Superior temporal gyrus (tissue), 1 donor: ENCODE measurements around the gene MED27.
"Not testable (repeated sequence)": the region's sequence is repeated elsewhere in the genome, so short reads cannot be mapped to it uniquely, and the experiment has no call there.

ENCODE experiments used
- DNase-seq: peaks from one replicate; pipeline ENCODE4 v3.0.0-alpha.2; 2016; ENCODE audit errors: extremely low spot score

The MED27 gene

DNA sequence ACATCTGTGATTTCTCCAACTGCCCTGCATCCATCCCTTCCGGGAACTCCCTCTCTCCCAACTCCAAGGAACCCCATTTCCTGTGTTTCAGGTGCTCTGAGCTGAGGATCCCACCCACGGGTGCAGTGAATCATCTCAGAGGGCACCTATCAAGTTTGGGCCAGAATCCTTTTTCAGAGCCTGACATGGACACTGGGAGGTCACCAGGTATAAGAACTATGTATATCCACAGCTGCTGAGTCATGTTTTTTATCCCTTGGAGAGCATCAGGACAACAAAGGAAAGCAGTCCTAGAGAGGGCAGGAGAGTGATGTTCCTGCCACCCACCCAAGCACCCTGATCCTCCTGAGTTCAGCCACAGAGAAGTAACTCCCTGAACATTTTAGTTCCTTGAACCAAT, 3.8 kb downstream of the MED27 start:
- no peak for DNase-seq

DNA sequence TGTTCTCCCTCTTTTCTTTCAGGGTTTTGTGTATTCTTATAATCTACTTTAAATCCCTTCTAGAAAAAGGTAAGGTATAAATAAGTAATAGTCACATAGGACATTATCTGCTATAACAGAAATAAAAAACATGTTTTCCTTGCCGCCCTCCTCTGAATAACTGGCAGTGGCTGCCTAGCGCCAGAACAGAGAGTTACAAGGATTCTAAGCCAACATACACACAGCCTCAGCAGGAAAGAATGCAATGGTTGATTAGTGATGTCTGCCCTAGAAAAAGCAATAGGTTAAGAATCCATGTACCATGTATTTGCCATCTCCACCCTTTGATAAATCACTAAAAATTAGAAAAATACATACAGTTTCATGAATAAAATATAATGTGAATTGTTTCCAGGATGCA, 4.9 kb downstream of the MED27 start:
- no peak for DNase-seq

DNA sequence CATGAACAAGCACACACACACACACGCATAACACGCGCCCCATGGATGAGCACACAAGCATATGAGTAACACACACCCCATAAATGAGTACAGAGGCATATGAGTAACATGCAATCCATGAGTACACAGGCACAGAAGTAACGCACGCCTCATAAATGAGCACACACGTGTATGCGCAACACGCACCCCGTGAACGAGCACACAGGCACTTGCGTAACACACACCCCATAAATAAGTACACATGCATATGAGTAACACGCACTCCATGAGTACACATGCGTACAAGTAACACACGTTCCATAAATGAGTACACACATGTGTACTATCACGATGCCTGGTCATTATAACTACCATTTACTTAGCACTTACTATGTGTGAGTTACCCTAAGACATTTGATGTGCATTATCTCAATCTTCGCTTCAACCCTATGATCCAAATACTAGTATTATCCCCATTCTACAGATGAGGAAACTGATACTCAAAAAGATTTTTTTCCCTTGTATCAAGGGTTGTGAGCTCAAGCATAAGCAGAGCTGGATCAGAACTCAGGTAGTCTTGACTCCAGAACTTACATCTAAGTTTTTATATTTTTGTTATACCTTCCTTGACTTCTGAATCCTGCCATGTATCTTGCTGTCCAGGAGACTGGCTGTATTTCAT, 7.7 kb downstream of the MED27 start:
- no peak for DNase-seq

DNA sequence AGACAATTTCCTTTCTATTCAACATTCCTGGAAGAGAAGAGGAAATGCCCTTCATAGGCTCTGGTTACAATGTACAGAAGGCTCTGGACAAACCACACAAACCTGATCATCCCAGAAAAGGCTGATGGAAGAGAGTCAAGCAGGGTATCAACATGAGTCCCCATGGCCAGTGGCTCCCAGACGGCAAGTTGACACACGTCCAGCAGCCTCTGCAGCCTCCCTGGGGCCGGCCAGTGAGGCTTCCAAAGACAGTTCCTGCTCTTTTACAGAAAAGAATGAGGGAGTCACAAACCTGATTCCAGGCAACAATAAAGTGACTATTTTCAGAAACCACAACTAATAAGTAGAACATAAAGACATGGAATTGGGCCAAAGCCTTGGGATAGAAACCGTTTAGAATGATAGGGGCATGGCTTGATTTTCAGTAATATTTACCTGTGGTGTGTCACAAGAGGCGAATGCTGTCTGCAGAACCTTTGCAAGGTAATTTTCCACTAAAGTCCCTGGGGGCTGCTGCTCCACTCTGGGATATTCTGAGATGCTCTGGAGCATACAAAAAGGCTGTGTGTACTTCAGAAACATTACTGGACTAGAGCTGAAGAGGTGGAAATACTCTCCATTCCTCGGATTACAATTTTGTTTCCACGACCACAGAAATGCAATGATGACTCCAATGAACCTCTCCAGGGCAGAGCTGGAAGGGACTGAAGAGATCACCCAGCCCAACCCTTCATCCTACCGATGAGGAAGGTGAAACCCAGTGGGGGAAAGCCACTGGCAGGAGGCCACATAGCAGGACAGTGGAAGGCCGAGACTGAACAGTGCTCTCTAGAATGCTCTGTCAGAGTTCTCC, 10.4 kb downstream of the MED27 start:
- DNase-seq = no peak

DNA sequence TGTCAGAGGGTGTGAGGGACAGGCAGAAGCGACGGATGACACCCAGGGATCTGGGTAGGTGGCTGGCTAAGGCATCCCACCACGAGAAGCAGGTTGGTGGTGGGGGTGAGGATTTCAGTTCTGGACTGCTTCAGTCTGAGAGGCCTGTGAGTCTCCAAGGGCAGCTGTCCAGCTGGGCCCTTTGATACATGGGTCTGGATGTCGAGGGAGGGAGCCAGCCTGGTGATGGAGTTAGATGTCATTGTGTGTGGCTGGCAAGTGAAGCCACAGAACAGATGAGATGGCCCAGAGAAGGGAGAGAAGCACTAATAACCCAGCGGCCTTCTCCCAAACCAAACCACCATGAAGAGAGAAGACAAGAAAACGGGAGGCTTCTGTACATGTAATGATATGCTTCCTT, 11.1 kb downstream of the MED27 start:
- peak; percentile 88 for DNase-seq

DNA sequence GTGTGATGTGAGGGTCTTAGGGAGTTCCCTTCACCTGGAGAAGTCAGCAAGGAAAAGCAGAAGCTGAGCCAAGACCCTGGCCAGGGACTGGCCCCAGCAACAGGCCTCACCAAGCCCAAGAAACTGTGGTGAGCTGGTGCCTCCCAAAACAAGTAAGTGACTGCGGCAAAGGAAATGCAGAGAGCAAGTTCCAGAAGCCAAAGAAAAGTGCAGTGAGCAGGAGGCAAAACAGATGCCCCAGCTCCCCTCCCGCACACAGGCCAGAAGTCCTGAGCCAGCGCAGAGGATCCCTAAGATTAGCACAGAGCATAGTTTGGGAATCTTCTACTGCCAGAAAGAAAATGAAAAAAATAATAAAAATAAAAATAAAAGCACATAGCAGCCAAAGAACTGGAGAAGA, 13.2 kb downstream of the MED27 start:
- no peak for DNase-seq

DNA sequence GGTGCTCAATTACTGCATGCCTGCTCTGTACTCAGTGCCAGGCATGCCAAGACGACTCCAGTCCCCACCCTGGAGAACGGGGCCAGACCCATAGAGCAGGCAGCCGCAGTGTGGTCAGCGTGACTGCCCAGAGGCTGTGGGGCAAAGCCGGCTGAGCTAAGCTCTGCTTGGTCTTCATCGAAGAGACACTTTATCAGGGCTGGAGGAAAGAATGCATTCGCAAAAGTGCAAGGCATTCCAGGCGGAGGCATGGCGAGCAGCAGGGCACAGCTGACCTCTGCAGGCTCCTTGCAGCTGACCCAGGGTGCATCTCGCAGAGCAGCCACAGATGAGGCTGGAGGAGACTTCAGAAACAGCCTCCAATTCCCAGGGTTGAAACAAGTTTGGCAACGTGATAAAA, 13.6 kb downstream of the MED27 start:
- no peak for DNase-seq

DNA sequence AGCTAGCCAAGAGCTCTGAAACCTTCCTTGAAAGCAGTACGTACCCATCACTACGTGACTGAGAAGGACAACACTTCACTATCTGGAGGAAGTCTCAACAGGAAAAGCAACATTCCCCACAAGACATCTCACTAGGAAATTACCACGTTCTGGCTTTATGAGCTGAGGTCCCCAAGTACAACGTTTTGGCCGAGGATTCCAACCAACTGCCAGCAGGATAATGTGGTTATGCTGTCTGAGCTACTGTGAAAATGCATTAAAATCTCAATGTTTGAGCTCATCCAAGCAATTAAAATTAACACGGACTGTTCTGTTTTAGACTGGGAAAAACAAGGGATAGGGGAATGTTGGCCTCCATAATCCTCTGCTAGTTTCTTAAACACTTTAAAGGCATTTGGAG, 16.4 kb downstream of the MED27 start:
- DNase-seq = peak; percentile 41

DNA sequence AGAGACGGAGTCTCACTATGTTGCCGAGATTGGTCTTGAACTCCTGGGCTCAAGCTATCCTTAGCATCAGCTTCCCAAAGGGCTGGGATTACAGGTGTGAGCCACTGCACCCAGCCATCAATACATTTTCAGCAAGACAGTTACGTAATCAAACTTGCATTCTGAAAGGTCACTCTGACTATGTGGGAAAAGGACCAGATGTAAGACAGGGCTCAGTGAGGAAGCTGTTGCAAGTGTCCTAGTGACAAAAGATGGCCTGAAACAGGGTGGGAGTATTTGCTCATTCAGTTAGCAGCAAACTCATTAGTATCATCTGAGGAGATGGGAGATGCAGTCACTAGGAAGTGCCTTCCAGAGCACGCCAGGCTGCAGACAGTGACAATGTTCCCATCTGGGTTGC, 16.9 kb downstream of the MED27 start:
- no peak for DNase-seq

DNA sequence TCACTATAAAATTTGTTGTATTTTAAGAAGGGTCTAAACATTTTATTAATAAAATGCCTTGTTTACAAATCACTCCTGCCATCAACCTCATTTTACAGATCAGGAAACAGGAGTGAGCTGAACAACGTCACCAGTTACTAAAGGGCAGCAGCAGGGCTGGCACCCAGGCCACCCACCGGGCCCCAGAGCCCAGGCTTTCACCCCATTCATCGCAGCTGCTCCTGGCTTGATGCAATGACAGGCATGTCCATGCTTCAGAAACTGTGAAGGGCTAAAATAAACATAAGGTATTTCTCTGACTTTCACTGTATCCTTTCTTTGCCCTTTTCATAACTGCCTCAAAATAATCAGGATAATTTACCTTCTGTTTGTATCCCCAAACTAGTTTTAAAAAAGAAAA, 18.1 kb downstream of the MED27 start:
- DNase-seq = no peak

DNA sequence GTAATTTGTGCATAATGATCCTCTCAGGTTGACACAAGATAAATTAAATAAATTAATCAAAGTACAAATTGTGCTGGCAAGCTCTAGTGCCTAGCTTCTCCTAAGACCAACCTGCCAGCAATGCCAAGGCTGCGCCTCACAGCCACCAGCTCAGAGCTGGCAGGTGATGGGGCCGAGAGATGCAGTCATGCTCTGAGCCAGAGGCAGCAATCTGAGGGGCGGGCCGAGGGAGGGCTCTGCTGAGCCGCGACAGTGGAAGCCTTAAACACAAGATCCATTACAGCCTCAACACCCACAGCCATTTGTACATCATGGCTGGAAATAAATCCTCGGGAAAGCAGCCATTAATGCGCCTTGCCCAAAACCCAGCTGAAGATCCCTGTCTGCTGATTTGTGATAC, 20.3 kb downstream of the MED27 start:
- no peak for DNase-seq

DNA sequence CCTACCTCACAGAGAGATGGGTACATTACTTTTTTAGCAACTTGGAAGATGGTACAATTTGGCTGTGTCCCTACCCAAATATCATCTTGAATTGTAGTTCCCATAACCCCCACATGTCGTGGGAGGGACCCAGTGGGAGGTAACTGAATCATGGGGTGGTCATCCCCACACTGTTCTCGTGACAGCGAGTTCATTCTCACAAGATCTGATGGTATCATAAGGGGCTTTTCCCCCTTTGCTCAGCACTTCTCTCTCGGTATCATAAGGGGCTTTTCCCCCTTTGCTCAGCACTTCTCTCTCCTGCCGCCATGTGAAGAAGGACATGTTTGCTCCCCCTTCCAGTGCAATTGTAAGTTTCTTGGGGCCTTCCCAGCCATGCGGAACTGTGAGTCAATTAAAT, 21.4 kb downstream of the MED27 start:
- not testable (repeated sequence) for DNase-seq

DNA sequence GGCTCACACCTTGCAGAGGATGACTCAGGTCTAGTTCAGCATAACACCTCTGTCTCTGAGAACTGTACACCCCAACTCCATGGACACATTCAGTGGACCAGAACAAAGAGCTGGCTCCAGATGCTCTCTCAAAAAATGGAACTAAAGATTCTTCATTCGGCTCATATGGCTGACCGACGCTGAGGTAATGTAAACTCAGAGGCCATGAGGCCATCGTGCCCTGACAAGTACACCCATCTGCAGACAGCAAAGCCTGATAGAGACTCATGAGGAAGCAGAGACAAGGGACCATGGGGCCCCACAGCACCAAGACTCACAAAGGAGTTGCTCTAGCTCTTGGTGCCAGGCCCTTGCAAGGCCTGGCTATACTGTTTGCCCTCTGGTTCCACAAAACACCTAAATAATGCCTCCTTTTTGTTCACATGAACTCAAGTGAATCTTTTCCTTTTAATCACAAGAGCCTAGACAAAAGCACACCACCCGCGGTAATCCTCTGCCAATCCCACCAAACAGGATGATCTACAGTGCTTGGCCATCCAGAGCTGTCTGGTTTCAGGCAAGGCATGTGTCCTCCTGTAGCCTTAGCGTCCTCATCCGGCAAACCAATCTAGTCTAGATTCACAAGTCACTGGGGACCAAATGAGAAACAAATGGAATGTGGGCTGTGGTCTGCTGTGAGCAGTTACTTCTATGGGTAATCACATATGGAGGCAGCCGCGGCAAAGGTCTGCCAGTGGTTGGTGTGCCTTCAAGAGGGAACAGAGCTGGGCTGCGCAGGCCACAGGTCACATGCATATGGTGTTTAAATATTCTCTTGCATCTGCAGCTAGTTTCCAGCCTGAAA, 22.7 kb downstream of the MED27 start:
- no peak for DNase-seq

DNA sequence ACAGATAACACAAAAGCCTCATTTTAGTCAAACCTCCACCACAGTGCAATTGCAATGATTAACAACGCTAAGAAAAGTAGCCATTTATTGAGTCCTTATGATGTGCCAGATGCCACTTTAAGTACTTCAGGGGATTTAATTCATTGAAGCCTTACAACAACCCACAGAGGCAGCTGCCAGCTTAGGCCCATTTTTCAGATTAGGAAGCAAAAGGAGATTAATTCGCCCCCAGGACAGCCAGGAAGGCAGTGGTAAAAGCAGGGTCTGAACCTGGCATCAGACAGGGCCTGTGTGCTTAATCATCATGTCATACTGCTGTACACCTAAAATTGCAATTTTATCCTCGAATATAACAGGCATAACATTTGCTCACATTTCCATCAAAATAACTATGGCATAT, 23.9 kb downstream of the MED27 start:
- DNase-seq = no peak

DNA sequence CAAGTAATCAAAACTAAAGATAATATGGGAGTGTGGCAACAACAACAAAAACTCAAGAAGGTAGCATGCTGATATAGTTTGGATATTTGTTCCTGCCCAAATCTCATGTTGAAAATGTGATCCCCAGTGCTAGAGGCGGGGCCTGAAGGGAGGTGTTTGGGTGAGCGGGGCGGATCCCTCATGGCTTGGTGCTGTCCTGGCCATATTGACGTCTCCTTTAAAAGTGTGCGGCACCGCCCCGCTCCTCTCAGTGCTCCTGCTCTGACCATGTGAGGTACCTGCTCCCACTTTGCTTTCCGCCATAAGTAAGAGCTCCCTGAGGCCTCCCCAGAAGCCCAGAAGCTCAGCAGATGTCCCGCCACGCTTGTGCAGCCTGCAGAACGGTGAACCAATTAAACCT, 25.6 kb downstream of the MED27 start:
- no peak for DNase-seq

DNA sequence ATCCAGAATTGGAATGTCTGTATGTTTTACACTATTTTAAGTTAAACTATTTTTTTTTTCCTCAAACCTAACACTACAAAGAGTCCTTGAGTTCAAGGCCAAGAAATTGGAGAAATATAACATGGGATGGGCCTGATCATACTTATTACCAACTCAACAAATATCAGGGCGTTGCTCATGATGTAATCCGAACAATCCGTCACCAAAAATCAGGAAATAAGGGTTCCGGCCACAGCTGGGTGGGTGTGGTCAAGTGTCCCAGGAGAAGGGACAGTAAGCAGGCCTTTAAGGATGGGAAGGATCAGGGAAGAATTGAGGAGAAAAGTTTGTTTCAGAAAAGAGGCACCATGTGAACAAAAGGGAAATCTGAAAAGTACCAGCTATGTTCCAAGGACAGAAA, 29.8 kb downstream of the MED27 start:
- DNase-seq = no peak

DNA sequence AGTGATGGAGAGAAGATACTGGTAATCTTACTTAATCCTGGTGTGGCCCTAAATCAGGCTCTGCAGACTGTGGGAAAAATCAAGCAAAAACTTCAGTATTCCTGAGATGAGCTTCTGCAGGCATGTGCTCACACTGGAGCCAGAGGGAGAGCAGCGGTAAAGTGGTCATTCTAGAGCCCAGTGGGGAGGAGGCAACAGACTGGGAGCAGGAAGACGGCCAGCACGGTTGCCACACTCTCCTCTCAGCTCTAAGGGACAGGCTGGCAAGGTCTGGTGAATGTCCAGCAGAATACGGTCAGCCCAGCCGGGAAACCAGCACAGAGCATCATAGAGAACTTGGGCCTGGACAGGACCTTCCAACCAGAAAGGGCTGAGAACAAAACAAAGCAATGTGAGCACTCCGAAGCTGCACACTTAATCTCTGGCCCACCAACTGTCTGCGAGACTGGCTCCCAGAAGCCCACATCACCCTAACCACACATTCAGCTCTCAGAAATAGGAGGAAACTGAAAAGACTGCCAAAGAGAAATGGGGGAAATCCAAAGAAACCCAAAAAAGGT, 30.3 kb downstream of the MED27 start:
- no peak for DNase-seq

DNA sequence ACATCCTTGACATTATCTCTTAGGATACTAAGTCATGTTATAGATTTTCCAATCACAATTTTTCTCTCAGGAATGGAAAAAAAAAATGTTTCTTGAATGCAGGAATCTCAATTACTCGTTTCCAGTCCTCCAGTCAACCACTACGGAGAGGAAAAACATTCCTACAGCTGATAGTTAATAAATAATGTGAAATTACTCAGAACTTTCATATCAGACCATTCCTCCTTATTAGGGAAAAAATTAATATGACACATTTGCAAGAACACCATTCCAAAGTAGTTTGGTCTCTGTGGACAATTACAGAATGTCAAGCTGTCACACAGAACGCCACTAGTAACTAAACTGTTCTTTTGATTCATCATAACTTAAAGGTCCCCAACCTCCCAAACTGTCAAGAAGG, 31.5 kb downstream of the MED27 start:
- no peak for DNase-seq

DNA sequence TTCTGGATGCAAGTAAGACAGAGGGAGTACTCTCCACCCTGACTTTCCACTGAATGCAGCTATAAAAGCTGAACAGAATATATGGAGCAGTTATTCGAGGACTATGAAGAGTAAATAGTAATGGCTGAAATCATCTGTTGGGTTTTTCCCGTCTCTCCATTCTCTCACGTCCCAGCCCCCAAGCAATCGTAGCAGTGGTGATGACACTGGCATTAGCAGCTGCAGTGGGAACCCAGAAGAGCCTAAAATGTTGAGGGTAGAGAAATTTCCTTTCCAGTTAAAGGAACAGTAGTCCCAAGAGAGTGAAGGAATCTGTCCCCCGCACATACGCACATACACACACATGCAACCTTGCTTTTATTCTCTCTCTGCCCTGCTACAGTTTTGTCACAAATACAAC, 33.2 kb downstream of the MED27 start:
- DNase-seq = no peak

DNA sequence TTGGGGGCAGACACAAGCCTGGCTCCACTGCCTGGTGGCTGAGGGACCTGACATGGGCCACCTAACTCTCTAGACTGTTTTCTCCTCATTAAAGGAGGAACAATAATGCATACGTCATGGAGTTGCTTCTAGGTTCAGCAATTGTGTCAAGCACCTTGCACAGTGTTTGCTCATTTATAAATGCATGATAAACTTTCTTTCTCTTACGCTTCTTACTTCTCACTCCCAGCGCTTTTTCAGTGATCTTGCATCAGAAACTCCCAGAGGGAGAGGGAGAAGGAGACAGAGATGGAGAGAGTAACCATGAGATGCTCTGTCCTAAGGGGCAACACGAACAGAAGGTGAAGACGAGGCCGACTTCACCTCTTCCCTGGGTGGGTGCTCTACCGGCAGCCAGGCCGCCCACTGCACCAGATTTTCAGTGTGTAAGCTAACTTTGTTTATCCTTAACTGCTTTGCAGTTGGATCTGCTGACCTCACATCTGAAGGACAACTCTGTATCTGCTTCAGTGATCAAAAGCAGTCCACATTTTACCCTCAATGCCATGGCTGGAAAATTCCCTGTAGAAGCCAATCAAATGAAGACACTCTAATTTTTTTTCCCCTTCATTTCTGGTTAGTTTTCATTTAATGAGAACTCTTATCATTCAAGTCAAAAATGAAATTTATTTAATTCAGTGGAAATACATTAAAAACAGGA, 35.3 kb downstream of the MED27 start:
- DNase-seq = no peak

DNA sequence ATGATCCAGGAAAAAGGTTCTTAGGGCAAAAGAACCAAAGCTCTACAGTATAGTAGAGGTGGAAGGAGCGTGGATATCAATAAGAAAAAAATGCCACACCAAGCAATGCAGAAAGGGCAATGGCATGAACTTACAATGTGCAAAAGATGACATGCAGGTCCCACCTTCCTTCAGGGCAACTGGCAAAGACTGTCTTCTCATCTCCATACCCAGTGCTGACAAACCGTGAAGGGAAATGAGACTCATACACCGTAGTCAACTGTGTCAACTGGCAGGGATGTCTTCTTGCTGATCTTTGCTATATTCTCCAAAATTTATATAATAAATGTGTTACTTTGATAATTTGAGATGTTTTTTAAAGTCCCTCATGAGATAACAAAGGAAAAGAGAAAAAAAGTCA, 36.0 kb downstream of the MED27 start:
- DNase-seq = no peak

DNA sequence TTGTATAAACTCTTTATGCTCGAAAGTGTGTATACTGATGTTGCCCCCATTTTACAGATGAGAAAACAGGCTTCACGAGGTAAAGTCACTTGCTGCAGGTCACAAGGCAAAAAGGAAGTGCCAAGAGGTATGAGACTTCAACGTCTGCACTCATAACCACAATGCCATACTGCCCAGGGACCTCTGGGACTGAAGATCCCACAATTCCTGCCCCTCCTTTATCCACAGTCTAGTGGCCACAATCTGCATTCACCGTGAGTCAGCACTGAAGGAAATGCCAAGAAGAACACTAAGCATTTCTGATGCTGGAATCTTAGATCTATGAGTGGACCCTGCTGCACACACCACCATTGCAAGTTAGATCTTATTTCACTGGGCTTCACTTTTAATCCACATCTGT, 37.3 kb downstream of the MED27 start:
- DNase-seq = no peak
